Vagina (tissue), 2 donors: Measurements from ENCODE around the gene KMT2B.

Source experiments
- CTCF ChIP-seq, 3 experiments: fragments of 450-650 bp in 2 of 3; fragments of 200-600 bp in 1 of 3; sonication (generic) in 1 of 3; IDR thresholded peaks; one replicate each; pipeline ENCODE4 v1.5.1; 2017 to 2019; ENCODE audit warnings: antibody characterized with exemption in 3 of 3, mild to moderate bottlenecking in 2 of 3, moderate library complexity in 2 of 3
- POLR2A ChIP-seq, 2 donors: fragments of 450-650 bp; IDR thresholded peaks; one replicate each; pipeline ENCODE4 v1.6.1; 2017; ENCODE audit warnings: antibody characterized with exemption in 2 of 2, mild to moderate bottlenecking in 2 of 2, moderate library complexity in 2 of 2
- POLR2AphosphoS5 ChIP-seq, 2 donors: sonication (generic); formaldehyde crosslinking; IDR thresholded peaks; one replicate each; pipeline ENCODE4 v1.9.0; 2017; ENCODE audit warnings: antibody characterized with exemption in 2 of 2, mild to moderate bottlenecking in 2 of 2, low read depth in 1 of 2; ENCODE audit not compliant: insufficient read depth in 1 of 2

- TF ChIP-seq POLR2A (IDR thresholded peaks at IDR 0.05): no peak
- no peak for TF ChIP-seq CTCF (IDR thresholded peaks at IDR 0.05)
- no peak for TF ChIP-seq POLR2AphosphoS5 (IDR thresholded peaks at IDR 0.05; ENCODE audit: insufficient read depth in 1 of 2, low read depth in 1 of 2)
Measured at GRCh38 chr19:35721374-35721773, 3.6 kb downstream of the KMT2B start.
